Fibroblast of villous mesenchyme (primary cell): ENCODE measurements around the gene ZBTB16. TPM values are rescaled to one million over a fixed set of nuclear protein-coding genes. Genes with fewer than 3 reads are reported as not detected.

Experiments used
- DNase-seq: peaks from one replicate; pipeline ENCODE4 v3.0.0-alpha.2; 2010; ENCODE audit warnings: low read depth
- H3K4me3 ChIP-seq: 2 replicates; pipeline ENCODE4 v1.5.1; 2011; ENCODE audit warnings: low read depth, mild to moderate bottlenecking, low read length
- CTCF ChIP-seq: IDR thresholded peaks from 2 replicates; pipeline ENCODE4 v1.5.1; 2012; ENCODE audit warnings: low read depth, mild to moderate bottlenecking, low read length; ENCODE audit not compliant: insufficient read depth
- total RNA-seq: library from RNA; depleted of rRNA; stranded (reverse); fragments of >200 nt; gene quantifications from 2 replicates; pipeline ENCODE4 v1.2.3, GENCODE V29; 2012

Gene ZBTB16
- total RNA-seq, 1 donor = 0.86 TPM

- TF ChIP-seq CTCF = no peak
- no peak for DNase-seq
- H3K4me3 ChIP-seq = no peak overlapping the region
These were observed 214.6 kb downstream of the ZBTB16 start for GRCh38 chr11:114273890-114274635.

- no peak for DNase-seq
- no peak overlapping the region for H3K4me3 ChIP-seq
- TF ChIP-seq CTCF = no peak
These were observed 215.1 kb downstream of the ZBTB16 start for GRCh38 chr11:114274637-114275036.

DNA sequence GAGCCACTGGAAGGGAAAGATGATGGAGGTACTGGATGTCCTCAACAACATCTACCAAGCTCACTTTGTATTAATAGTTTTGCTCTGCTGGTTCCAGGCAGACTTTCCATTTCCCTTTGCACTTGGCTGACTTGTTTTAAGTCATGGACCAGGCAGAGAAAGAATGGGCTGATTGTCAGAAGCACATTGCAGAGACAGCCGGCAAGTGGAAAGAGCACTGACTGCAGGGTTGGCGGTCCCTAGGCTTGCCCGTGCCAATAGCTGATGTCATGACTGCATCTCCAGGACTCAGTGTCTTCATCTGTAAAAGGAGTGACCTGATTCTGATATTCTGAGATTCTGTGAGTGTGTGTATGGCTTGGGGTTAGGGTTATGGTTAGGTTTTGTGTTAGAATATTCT lies 215.8 kb downstream of the ZBTB16 start:
- no peak overlapping the region for H3K4me3 ChIP-seq
- TF ChIP-seq CTCF = no peak
- no peak for DNase-seq

DNA sequence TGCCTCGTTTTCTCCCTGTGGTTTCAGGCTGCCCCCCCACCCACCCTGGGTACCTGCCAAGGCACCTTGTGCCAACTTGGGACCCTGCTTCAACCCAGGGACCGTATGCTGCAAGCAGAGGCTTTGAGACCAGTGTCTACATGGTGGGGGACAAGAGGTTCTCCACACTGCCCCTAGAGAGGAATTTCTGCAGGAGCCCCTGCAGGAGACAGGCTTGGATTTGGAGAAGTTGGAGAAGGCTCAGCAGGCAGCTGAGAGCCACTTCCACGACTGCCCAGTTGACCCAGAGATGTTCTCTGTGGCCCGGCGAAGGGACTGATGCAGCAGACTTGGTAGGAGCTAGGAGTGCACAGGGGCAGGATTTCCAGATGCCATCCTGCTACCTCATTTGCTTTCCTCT lies 216.6 kb downstream of the ZBTB16 start:
- TF ChIP-seq CTCF = no peak
- H3K4me3 ChIP-seq = no peak overlapping the region
- DNase-seq = no peak

GRCh38 chr11:114277637-114278341 lies 218.3 kb downstream of the ZBTB16 start:
- DNase-seq = no peak
- no peak overlapping the region for H3K4me3 ChIP-seq
- no peak for TF ChIP-seq CTCF

DNA sequence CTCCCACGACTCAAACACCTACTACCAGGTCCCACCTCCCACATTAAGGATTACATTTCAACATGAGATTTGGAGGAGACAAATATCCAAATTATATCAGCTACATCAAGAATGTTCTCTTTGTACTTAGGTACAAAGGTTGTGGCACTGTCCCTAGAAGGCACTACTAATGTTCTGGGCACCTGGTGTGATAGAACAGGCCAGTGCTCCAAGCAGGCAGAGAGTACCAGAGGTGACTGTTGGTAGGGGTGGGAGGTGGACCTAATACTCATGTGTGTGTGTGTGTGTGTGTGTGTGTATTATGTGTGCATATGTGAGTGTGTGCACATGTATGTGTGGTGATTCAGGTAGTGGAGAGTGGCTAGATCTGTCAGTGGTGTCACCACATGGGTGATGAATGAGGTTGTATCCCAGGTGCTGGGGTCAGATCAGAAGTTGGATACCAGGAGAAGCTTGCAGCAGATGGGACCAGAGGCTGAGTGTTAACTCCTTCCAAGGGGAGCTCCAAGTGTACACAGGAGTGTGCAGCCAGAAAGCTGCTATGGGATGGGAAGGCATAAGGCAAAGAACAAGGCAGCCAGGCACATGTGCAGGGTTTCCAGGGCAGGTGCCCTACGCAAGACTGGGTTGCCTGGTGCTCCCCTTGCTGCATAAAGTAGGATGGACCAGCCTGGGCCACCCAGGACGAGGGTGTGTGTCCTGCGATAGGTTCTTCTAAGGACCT lies 219.0 kb downstream of the ZBTB16 start:
- no peak for TF ChIP-seq CTCF
- no peak for DNase-seq
- H3K4me3 ChIP-seq = no peak overlapping the region
